Fibroblast of lung (primary cell): ENCODE measurements around the gene C6orf62. TPM values are rescaled to one million over a fixed set of nuclear protein-coding genes. Genes with fewer than 3 reads are reported as not detected.

Experiments used
- DNase-seq, 2 donors: peaks; one replicate each; pipeline versions ENCODE4 v3.0.0 to v3.0.0-alpha.2; 2010; ENCODE audit warnings: low read depth in 2 of 2
- H2AFZ ChIP-seq: 2 replicates; pipeline ENCODE4 v1.5.1; 2012; ENCODE audit warnings: low read length, control low read depth, inconsistent platforms
- H3K27ac ChIP-seq: 2 replicates; pipeline ENCODE4 v1.5.1; 2011; ENCODE audit warnings: low read length, control low read depth; ENCODE audit not compliant: insufficient read depth
- H3K27me3 ChIP-seq: 2 replicates; pipeline ENCODE4 v1.5.1; 2011; ENCODE audit warnings: mild to moderate bottlenecking, low read length; ENCODE audit not compliant: control insufficient read depth, insufficient read depth
- H3K36me3 ChIP-seq: 2 replicates; pipeline ENCODE4 v1.5.1; 2011; ENCODE audit warnings: low read length; ENCODE audit not compliant: control insufficient read depth, insufficient read depth
- H3K4me1 ChIP-seq: 2 replicates; pipeline ENCODE4 v1.5.1; 2011; ENCODE audit warnings: low read length; ENCODE audit not compliant: control insufficient read depth, insufficient read depth; ENCODE audit errors: extremely low read depth
- H3K4me2 ChIP-seq: 2 replicates; pipeline ENCODE4 v1.5.1; 2011; ENCODE audit warnings: low read length, control low read depth; ENCODE audit not compliant: insufficient read depth; ENCODE audit errors: extremely low read depth
- H3K4me3 ChIP-seq, 4 experiments: fragments of 200-600 bp in 1 of 4; sonication (generic) in 1 of 4; replicated peaks in 1 of 4; 2 replicates each; pipeline ENCODE4 v1.5.1; 2011 to 2016; ENCODE audit warnings: low read length in 4 of 4, low read depth in 3 of 4, mild to moderate bottlenecking in 3 of 4, control low read depth in 2 of 4, inconsistent platforms in 1 of 4, mixed read lengths in 1 of 4; ENCODE audit not compliant: insufficient read depth in 1 of 4; ENCODE audit errors: control extremely low read depth in 1 of 4
- H3K79me2 ChIP-seq: 2 replicates; pipeline ENCODE4 v1.5.1; 2012; ENCODE audit warnings: mild to moderate bottlenecking, low read length, inconsistent platforms; ENCODE audit not compliant: control insufficient read depth, insufficient read depth
- H3K9ac ChIP-seq: 2 replicates; pipeline ENCODE4 v1.5.1; 2011; ENCODE audit warnings: mild to moderate bottlenecking, low read length, control low read depth; ENCODE audit not compliant: insufficient read depth
- H3K9me3 ChIP-seq: 2 replicates; pipeline ENCODE4 v1.5.1; 2012; ENCODE audit warnings: low read depth, low read length; ENCODE audit not compliant: control insufficient read depth, insufficient read depth
- H4K20me1 ChIP-seq: 2 replicates; pipeline ENCODE4 v1.5.1; 2011; ENCODE audit warnings: low read length; ENCODE audit not compliant: control insufficient read depth, insufficient read depth; ENCODE audit errors: extremely low read depth
- CTCF ChIP-seq, 2 donors: IDR thresholded peaks in 1 of 2; conservative IDR thresholded peaks in 1 of 2; 1 replicate in 1 of 2; 2 replicates in 1 of 2; pipeline ENCODE4 v1.5.1; 2011 to 2012; ENCODE audit warnings: low read length in 2 of 2, control low read depth in 1 of 2, inconsistent platforms in 1 of 2, low read depth in 1 of 2, mild to moderate bottlenecking in 1 of 2
- EZH2 ChIP-seq: IDR thresholded peaks from 2 replicates; pipeline ENCODE4 v1.5.1; 2012; ENCODE audit warnings: low read length, control low read depth, mild to moderate bottlenecking; ENCODE audit errors: missing control alignments
- polyA plus RNA-seq, 2 donors: library from polyadenylated mRNA; depleted of rRNA in 1 of 2; stranded (reverse) in 1 of 2; unstranded in 1 of 2; fragments of >200 nt; gene quantifications; 2 replicates each; pipeline ENCODE4 v1.2.1, GENCODE V29; 2011 to 2012; ENCODE audit warnings: missing spikeins in 1 of 2
- total RNA-seq: library from RNA; depleted of rRNA; stranded (reverse); fragments of >200 nt; gene quantifications from 2 replicates; pipeline ENCODE4 v1.2.1, GENCODE V29; 2014

Gene C6orf62
- total and polyA plus RNA-seq, 2 donors (not counting 1 experiment from before 2014, with no cell fraction given): 103 to 147 TPM

GRCh38 chr6:24692848-24693592 lies 25.9 kb downstream of the C6orf62 start:
- H3K79me2 ChIP-seq: no peaks in the 10 kb centered on the region
- no peaks in the 10 kb centered on the region for H3K4me1 ChIP-seq
- TF ChIP-seq CTCF (conservative IDR thresholded peaks at IDR 0.05 in 1 of 2, IDR thresholded peaks at IDR 0.05 in 1 of 2; ENCODE audit: low read depth in 1 of 2, low read length in 2 of 2): no peak
- TF ChIP-seq EZH2: no peak
- H3K4me3 ChIP-seq: no peak overlapping the region
- no peaks in the 10 kb centered on the region for H3K27me3 ChIP-seq
- no peaks in the 10 kb centered on the region for H3K9me3 ChIP-seq
- H3K4me2 ChIP-seq: no peak overlapping the region
- H3K9ac ChIP-seq: no peak overlapping the region
- H3K27ac ChIP-seq: no peak overlapping the region
- no peak for DNase-seq
- H2AFZ ChIP-seq: no peak overlapping the region
- H3K36me3 ChIP-seq: no peaks in the 10 kb centered on the region
- H4K20me1 ChIP-seq: no peaks in the 10 kb centered on the region

GRCh38 chr6:24692415-24692814 lies 26.5 kb downstream of the C6orf62 start:
- Histone ChIP-seq H3K27me3 (no peaks in the 10 kb centered on the region), H3K36me3 (no peaks in the 10 kb centered on the region), H3K4me3 (no peak overlapping the region), H3K79me2 (no peaks in the 10 kb centered on the region), H3K4me1 (no peaks in the 10 kb centered on the region), H3K9ac (no peak overlapping the region), H3K4me2 (no peak overlapping the region), H3K9me3 (no peaks in the 10 kb centered on the region), H4K20me1 (no peaks in the 10 kb centered on the region), H2AFZ (no peak overlapping the region), H3K27ac (no peak overlapping the region)
- no peak for DNase-seq
- no peak for TF ChIP-seq EZH2
- TF ChIP-seq CTCF (conservative IDR thresholded peaks at IDR 0.05 in 1 of 2, IDR thresholded peaks at IDR 0.05 in 1 of 2; ENCODE audit: low read depth in 1 of 2, low read length in 2 of 2): no peak

GRCh38 chr6:24692003-24692402 lies 27.0 kb downstream of the C6orf62 start:
- H3K27ac ChIP-seq: no peak overlapping the region
- H3K4me2 ChIP-seq: no peak overlapping the region
- no peak overlapping the region for H2AFZ ChIP-seq
- TF ChIP-seq EZH2: no peak
- TF ChIP-seq CTCF (conservative IDR thresholded peaks at IDR 0.05 in 1 of 2, IDR thresholded peaks at IDR 0.05 in 1 of 2; ENCODE audit: low read depth in 1 of 2, low read length in 2 of 2): no peak
- DNase-seq: no peak
- H3K9ac ChIP-seq: no peak overlapping the region
- no peaks in the 10 kb centered on the region for H4K20me1 ChIP-seq
- H3K4me1 ChIP-seq: no peaks in the 10 kb centered on the region
- H3K36me3 ChIP-seq: no peaks in the 10 kb centered on the region
- H3K79me2 ChIP-seq: no peaks in the 10 kb centered on the region
- H3K27me3 ChIP-seq: no peaks in the 10 kb centered on the region
- H3K9me3 ChIP-seq: no peaks in the 10 kb centered on the region
- H3K4me3 ChIP-seq: no peak overlapping the region
